ENCODE results near the gene HSD11B1.

The HSD11B1 gene

DNA sequence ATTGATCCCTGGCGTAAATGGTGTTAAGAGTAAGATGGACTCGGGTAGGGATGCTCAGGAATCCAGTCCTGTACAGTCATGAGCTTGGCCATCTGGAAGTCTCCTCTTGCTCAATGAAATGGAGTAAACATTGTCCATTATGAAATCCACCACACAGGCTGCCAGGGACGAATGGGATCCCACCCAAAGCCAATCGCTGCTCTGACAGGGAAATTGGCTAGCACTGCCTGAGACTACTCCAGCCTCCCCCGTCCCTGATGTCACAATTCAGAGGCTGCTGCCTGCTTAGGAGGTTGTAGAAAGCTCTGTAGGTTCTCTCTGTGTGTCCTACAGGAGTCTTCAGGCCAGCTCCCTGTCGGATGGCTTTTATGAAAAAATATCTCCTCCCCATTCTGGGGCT, at the start of gene HSD11B1:
TSS of gene HSD11B1 (plus strand) at position 263 of the 400 bp plus-strand sequence. CDS start at position 360, 97 bp downstream.
- ATAC-seq: no peak
- peak within 1 kb of the TSS; percentile 13 for H3K4me3 Mint-ChIP-seq
- peaks cover 3% of the 10 kb centered on the region for H3K9me3 Mint-ChIP-seq
- peaks cover 11% of the 10 kb centered on the region for H3K4me1 Mint-ChIP-seq
- no peaks in the 10 kb centered on the region for H3K27me3 Mint-ChIP-seq
- no peak within 1 kb of the TSS for H3K27ac Mint-ChIP-seq
- H3K36me3 Mint-ChIP-seq: no peaks in the 10 kb centered on the region

DNA sequence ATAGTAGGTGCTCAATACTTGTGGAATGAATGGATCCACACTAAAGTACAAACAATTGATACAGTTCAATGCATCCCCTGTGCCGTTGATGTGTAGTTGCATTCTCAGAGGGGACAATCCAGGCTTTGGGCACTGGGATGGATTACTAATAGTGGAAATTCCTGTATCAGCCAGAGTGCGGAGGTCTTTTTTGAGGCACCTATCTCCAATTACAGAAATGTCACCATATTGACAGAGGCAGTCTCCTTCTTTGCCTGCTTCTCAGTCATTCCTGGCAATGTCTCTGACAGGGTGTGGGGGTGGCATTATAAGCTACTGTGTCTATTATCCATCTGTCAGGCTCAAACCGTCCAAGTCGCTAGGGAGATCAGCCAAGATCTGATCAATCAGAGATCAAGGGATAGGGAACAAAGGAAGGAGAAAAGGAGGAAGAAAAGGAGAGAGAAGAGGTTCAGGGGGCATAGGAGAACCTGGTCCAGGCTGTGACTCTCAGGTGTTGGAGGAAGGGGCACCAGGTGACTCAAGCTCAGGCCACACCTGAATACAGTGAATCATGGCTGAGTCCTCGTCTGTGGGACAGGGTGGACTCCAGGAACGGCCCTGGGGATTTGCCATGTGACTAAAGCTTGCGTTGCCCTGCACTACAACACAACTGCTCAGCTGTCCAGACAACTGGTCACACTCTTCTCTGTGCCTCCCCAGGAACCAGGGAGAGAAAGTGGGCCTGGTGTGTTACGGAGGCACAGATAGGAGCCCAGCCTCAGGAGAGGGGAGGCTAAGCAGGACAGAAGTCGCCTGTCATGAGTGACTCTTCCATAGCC, 49.0 kb upstream of the HSD11B1 start:
- ATAC-seq: no peak
- no peaks in the 10 kb centered on the region for H3K36me3 Mint-ChIP-seq
- no peak overlapping the region for H3K27ac Mint-ChIP-seq
- H3K4me1 Mint-ChIP-seq: peaks cover 35% of the 10 kb centered on the region
- no peaks in the 10 kb centered on the region for H3K9me3 Mint-ChIP-seq
- H3K4me3 Mint-ChIP-seq: no peak overlapping the region
- H3K27me3 Mint-ChIP-seq: peaks cover 21% of the 10 kb centered on the region

DNA sequence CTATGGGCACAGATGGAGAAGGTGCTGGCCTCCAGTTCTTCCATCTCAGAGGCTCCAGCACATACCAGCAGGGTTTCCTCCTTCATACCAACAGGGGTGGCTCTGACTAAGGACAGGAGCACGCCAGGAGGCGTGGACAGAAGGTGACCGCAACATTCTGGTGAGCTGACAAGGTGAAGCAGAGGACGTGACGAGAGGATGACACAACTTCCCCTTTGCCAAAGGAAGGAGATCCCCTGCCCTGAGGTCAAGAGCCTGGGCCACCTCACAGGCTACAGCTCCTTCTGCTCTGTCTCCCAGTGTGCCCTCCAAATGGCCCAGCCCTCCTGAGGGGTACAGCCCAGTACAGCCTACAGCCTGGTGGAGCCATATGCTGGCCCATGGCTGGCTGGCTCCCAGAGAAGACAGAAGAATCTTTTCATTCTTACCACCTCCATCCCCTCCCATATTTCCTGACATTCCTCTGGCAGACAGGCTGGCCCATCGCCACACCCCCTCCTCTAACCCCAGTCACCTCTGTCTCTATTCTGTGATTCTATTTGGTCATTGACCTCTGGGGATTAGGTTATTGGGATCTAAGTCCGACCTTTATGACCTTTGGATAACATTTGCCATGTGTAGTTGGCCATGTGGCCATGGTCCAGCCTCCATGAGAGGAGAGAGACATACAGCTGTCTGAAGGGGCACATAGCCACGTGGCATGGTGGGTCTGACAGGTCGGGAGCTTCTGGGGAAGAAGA, 47.3 kb upstream of the HSD11B1 start:
- no peak overlapping the region for H3K4me3 Mint-ChIP-seq
- peak; percentile 43 for ATAC-seq
- H3K4me1 Mint-ChIP-seq: peaks cover 22% of the 10 kb centered on the region
- H3K27ac Mint-ChIP-seq: no peak overlapping the region
- peaks cover 21% of the 10 kb centered on the region for H3K27me3 Mint-ChIP-seq
- H3K9me3 Mint-ChIP-seq: no peaks in the 10 kb centered on the region
- H3K36me3 Mint-ChIP-seq: no peaks in the 10 kb centered on the region

DNA sequence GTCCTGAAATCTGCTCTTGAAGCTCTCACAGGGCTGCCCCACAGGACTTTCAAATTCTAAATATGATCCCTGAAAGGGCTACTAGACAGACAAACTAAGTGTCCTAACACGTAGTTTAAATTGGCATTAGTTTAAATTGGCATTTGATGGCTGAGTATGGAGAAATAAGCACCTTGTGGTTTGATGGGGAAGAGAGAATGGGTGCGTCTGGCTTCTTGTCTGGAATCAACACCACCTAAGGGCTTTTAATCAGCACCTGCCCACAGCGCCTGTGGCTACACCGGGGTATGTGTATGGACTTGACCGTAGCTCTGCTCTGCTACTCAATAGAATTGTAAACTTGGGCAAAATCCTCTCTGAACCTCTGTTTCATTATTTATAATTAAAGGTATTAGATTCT, 46.7 kb upstream of the HSD11B1 start:
- H3K36me3 Mint-ChIP-seq: no peaks in the 10 kb centered on the region
- no peak overlapping the region for H3K27ac Mint-ChIP-seq
- peaks cover 22% of the 10 kb centered on the region for H3K4me1 Mint-ChIP-seq
- no peak for ATAC-seq
- no peak overlapping the region for H3K4me3 Mint-ChIP-seq
- peaks cover 24% of the 10 kb centered on the region for H3K27me3 Mint-ChIP-seq
- no peaks in the 10 kb centered on the region for H3K9me3 Mint-ChIP-seq

DNA sequence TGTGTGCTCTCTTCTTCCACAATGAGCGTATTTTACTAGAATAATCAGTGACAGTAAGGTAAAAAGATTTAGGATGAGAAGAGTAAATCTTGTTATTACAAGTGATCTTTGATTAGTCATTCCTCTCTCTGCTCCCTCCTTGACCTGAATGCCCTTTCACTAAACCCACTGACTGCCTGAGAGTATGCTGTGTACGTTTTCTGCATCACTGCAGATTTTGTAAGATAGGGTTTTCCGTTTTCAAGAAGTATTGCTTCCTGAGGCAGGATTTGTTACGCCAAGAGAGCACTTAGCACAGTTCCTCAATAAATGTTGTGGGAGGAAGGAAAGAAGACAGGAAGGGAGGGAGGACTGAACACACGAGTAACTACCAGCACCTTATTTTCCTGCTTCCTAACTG, 44.7 kb upstream of the HSD11B1 start:
- Mint-ChIP-seq H3K9me3 (no peaks in the 10 kb centered on the region), H3K4me3 (no peak overlapping the region), H3K27ac (peak overlapping the region; percentile 33), H3K4me1 (peaks cover 16% of the 10 kb centered on the region), H3K27me3 (peaks cover 28% of the 10 kb centered on the region), H3K36me3 (no peaks in the 10 kb centered on the region)
- peak; percentile 76 for ATAC-seq

DNA sequence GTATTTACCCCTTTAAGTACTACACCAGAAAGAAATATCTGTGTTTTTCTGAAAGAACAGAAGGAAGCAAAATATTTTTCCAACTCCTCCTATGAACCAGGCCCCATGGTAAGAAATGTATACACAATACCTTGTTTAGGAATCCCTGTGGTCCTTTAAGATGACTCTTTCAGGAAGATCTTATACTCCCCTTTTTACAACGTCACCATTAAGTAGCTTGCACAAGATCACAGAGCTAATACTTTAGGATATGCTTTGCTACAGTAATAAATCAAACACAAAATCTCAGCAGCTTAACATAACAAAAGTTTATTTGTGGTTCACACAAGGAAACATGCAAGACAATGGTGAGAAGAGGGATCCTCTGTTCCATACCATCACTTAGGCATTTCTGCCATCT, 43.6 kb upstream of the HSD11B1 start:
- no peak for ATAC-seq
- Mint-ChIP-seq H3K4me3 (no peak overlapping the region), H3K36me3 (no peaks in the 10 kb centered on the region), H3K27me3 (peaks cover 28% of the 10 kb centered on the region), H3K4me1 (peaks cover 16% of the 10 kb centered on the region), H3K27ac (no peak overlapping the region), H3K9me3 (no peaks in the 10 kb centered on the region)

DNA sequence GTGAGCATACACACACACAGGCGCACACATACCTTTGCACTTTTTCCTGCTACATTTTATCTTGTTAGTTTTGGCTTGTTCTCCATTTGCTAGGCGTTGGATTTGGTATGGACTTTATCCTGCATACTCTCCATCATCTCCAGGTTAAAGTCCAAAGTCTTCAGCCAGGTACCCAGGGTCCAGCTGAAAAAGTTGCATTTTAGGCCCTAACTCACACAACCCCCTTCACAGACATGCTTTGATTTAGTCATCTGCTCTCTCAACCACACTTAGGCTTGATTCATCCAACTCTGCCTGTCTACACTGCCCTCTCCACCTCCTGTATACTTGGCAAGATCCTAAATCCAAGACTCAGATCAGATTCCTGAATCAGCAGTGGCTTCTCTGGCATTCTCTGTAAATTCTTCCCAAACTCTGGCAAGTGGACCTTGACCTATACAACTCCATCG, 41.7 kb upstream of the HSD11B1 start:
- ATAC-seq: no peak

DNA sequence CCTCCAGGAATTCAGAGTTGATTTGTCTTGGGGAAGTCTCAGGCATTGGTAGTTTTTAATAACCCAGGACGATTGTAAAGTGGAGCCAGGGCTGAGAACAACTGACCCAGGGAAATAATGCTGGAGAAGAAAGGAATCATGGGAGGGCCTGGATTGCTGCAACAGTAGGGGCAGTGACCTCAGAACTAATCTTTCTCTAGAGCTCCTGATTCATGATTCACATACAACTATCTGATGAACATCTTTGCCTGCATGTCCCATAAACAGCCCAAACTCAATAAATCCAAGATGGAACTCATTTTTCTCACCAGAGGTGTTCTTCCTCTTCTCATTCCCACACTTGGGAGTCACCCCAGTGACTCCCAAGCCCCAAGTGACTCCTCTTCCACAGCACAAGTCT, 37.5 kb upstream of the HSD11B1 start:
- Mint-ChIP-seq H3K4me1 (peaks cover 6% of the 10 kb centered on the region), H3K36me3 (no peaks in the 10 kb centered on the region), H3K27ac (no peak overlapping the region), H3K27me3 (peaks cover 6% of the 10 kb centered on the region), H3K9me3 (peaks cover 4% of the 10 kb centered on the region), H3K4me3 (no peak overlapping the region)
- ATAC-seq: no peak

More for the DNA sequence above, 41.7 kb upstream of the HSD11B1 start:
- H3K4me3 Mint-ChIP-seq: no peak overlapping the region
- H3K27ac Mint-ChIP-seq: no peak overlapping the region
- no peaks in the 10 kb centered on the region for H3K36me3 Mint-ChIP-seq
- H3K9me3 Mint-ChIP-seq: no peaks in the 10 kb centered on the region
- peaks cover 13% of the 10 kb centered on the region for H3K27me3 Mint-ChIP-seq
- peaks cover 9% of the 10 kb centered on the region for H3K4me1 Mint-ChIP-seq

DNA sequence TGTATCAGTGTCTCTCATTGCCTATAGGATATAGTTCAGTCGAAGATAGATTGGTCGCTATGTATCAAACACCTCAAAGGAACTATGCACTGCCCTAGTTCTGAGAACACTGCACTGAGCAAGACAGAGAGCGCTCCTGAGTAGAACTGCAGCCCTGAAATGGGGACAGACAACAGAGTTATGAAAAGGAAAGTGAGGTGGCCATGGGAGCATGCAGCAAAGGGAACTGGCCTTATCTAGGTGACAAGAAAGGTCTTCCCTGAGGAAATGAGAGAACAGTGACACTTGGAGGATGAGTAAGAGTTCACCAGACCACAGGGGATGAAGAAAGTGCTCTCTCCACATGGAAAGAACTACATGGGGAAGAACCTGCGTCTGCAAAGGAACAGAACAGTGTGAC, 36.9 kb upstream of the HSD11B1 start:
- no peak overlapping the region for H3K27ac Mint-ChIP-seq
- peaks cover 4% of the 10 kb centered on the region for H3K9me3 Mint-ChIP-seq
- ATAC-seq: peak; percentile 71
- H3K4me3 Mint-ChIP-seq: no peak overlapping the region
- H3K4me1 Mint-ChIP-seq: peaks cover 6% of the 10 kb centered on the region
- H3K36me3 Mint-ChIP-seq: no peaks in the 10 kb centered on the region
- peaks cover 6% of the 10 kb centered on the region for H3K27me3 Mint-ChIP-seq

DNA sequence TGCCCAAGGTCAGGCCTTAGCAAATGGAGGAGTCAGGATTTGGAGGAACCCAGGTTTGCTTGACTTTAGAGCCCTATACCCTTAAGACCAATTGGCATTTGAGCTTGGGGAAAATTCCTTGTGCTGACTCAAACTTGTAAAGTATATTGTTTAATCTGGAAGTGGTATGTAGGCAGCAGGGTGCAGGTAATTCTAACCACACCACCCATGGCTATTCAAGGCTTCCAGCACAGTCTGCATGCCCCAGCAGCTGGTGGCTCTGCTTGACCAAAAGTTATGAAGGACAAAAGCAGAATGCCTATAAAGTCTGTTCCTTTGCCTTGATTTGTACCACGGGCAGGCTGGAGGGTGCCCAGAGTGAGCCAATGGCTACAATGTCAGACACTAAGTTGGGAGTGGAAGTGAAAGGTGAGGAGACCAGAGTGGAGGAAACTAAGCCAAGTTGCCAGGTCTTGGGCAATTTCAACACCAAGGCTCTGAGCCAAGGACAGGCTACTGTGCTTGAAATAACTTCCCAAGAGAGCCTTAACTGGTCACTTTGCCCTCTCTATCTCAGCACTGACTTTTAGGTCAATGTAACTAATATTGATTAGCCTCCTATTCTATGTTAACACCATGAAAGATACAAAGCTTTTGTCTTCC, 34.1 kb upstream of the HSD11B1 start:
- peaks cover 5% of the 10 kb centered on the region for H3K27me3 Mint-ChIP-seq
- peaks cover 4% of the 10 kb centered on the region for H3K9me3 Mint-ChIP-seq
- no peaks in the 10 kb centered on the region for H3K36me3 Mint-ChIP-seq
- no peak overlapping the region for H3K27ac Mint-ChIP-seq
- H3K4me3 Mint-ChIP-seq: no peak overlapping the region
- ATAC-seq: no peak
- H3K4me1 Mint-ChIP-seq: peaks cover 35% of the 10 kb centered on the region

DNA sequence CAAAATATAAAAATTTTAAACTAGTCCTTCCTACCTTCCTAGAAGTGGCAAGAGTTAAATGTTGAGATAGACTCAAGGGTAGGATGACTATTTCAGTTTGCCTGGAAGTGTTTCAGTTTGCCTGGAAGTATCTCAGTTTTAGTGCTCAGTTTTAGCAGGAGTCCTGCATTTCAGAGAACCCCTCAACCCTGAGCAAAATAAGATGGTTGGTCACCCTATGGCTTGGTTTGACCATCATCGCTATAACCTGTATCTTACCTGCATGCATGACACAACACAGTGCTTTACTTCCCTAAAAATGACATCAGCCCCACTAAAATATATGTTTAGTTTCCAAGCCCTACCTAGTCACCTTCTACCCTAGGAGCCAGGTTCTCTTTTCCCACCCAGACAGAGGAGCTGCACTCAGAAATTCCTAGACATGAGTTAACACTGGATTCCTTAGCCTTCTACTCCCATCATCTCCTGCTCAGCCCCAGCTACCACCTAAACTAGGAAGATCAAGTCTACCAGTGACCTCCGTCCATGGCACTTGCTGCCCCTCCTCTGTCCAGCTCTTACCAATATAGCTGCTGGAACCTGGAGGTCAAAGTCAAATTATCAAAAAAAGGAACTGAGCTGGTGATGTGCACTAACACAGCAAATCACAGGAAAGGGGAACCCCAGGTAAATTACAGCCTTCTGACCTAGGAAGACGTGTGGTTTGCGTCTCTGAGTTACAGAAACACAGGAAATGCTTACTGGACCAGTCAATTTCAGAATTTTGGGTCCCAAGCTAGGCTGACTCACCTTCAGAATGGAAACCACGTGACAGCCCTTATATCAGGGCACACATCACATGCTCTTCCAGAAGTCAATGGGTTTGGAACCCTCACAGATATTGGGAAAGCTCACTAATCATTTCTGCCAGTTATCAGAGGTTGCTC, 31.7 kb upstream of the HSD11B1 start:
- ATAC-seq: peak; percentile 93
- peaks cover 40% of the 10 kb centered on the region for H3K4me1 Mint-ChIP-seq
- peak overlapping the region; percentile 48 for H3K4me3 Mint-ChIP-seq
- H3K27ac Mint-ChIP-seq: peak overlapping the region; percentile 67
- peaks cover 4% of the 10 kb centered on the region for H3K9me3 Mint-ChIP-seq
- H3K27me3 Mint-ChIP-seq: peaks cover 29% of the 10 kb centered on the region
- no peaks in the 10 kb centered on the region for H3K36me3 Mint-ChIP-seq

DNA sequence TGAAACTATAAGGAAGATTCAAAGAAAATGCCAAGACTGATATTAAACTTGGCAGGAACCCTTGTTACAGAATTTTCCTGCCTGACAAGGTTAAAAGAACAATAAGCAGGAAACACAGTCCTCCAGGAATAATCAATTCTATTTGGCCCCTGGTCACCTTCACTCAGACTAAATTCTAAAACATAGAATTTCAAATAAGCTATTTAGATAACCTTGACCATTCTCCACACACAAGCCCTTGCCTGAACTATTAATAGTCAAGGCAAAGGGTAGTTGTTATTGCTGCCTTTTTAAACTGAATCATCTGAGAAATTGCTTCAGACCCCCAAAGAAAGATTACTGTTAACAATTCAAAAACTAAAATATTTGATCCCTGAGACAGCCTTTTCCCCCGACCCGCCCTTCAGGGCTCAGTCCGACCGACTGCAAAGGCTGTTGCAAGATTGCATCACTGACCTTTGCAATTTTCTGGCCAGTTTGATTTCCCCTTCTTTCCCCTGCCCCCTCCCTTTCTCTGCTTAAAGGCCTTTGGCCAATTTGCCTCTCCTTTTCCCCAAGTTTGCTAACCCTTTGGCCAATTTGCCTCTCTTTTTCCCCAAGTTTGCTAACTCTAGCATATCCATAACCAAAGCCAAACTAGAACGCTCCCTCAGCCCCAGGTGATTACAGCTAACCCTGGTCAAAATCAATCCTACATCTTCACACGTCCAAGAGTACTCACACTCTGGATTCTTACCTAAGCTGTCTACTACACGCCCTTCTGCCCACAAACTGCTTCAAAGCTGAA, 30.8 kb upstream of the HSD11B1 start:
- Mint-ChIP-seq H3K36me3 (no peaks in the 10 kb centered on the region), H3K27me3 (peaks cover 37% of the 10 kb centered on the region), H3K9me3 (peaks cover 4% of the 10 kb centered on the region), H3K27ac (peak overlapping the region; percentile 51), H3K4me1 (peaks cover 40% of the 10 kb centered on the region), H3K4me3 (peak overlapping the region; percentile 3)
- no peak for ATAC-seq

DNA sequence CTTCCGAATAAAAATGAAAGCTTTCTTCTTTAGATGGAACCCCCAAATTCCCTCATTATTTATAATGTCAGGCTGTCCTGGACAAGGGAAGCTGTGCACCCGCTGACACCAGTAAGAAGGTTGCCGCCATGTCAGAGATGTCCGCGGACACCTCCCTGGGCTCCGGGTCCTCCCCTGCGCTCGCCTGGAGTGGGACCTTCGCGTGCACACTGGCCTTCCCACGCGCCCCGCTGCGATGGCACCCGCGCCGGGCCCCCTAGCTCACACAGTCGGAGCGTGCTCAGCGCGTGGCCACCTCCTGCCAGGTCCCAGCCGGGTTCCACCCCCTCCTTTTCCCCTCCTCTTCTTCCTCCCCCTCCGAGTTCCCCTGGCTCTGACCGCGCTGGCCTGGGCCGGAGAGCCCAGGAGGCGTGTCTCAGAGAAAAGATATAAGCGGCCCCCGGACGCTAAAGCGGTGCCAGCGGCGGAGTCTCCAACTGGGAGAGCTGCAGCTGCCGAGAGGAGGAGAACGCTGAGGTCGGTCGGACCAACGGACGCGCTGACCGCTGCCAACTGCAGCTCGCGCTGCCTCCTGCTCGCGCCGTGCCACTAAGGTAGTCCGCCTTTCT, 29.6 kb upstream of the HSD11B1 start, which contains the start of gene G0S2:
TSS of gene G0S2 (plus strand) at position 456 of the 608 bp plus-strand sequence. CDS start 273 bp downstream, outside the sequence.
- ATAC-seq: peak; percentile 17
- Mint-ChIP-seq H3K4me1 (peaks cover 40% of the 10 kb centered on the region), H3K9me3 (peaks cover 4% of the 10 kb centered on the region), H3K4me3 (peak within 1 kb of the TSS; percentile 72), H3K27ac (peak within 1 kb of the TSS; percentile 51), H3K27me3 (peaks cover 50% of the 10 kb centered on the region), H3K36me3 (no peaks in the 10 kb centered on the region)

All from stimulated activated memory B cell treated with anti-CD40 and anti-IgM and Interleukin-4, amounts not matched to agents 10 μg/mL and 1 μg/mL and 100 μg/mL, for 72 hours (primary cell).